ENCODE data around the gene MDM2. TPM values are rescaled to one million over a fixed set of nuclear protein-coding genes. Genes with fewer than 3 reads are reported as not detected.

MDM2 gene
- total and polyA plus RNA-seq, 2 donors (not counting 3 experiments of a cell fraction or from before 2014, with no cell fraction given) = 16.7 to 270 TPM

GRCh38 chr12:68888243-68888642 is 80.3 kb downstream of the MDM2 start:
- Histone ChIP-seq H3K9me3 (replicated peaks; ENCODE audit: control insufficient read depth, insufficient read depth, low read length) (no peaks in the 10 kb centered on the region), H3K27me3 (ENCODE audit: control insufficient read depth in 2 of 2, insufficient read depth in 2 of 2, low read length in 2 of 2) (peaks cover 10% of the 10 kb centered on the region in 2 experiments), H3K9me1 (replicated peaks; ENCODE audit: control insufficient read depth, extremely low read depth, insufficient read depth, low read length) (no peaks in the 10 kb centered on the region), H3K27ac (ENCODE audit: insufficient read depth, low read depth, low read length) (no peak overlapping the region), H3K4me3 (replicated peaks in 1 of 3; ENCODE audit: insufficient read depth in 1 of 3, low read depth in 1 of 3, low read length in 3 of 3) (no peak overlapping the region), H3K79me2 (ENCODE audit: control insufficient read depth, insufficient read depth, low read length) (no peaks in the 10 kb centered on the region), H3K4me1 (ENCODE audit: control insufficient read depth, extremely low read depth, insufficient read depth, low read length) (no peaks in the 10 kb centered on the region), H3K36me3 (ENCODE audit: control insufficient read depth in 2 of 2, extremely low read depth in 1 of 2, insufficient read depth in 2 of 2, low read length in 2 of 2) (no peaks in the 10 kb centered on the region), H3K9ac (replicated peaks; ENCODE audit: extremely low read depth, insufficient read depth, low read length) (no peak overlapping the region), H3K4me2 (ENCODE audit: insufficient read depth, low read length) (no peak overlapping the region), H4K20me1 (replicated peaks; ENCODE audit: control insufficient read depth, extremely low read depth, insufficient read depth, low read length) (no peaks in the 10 kb centered on the region), H2AFZ (ENCODE audit: low read depth, low read length) (no peak overlapping the region)
- DNase-seq (ENCODE audit: low read depth, low spot score) (no peak), FAIRE-seq (no peak)
- ChIA-PET POLR2A (no interaction called here), CTCF (no interaction called here)
- dilution Hi-C loops (cut with MboI; ENCODE audit: extremely low pct_ligation_motif_present, low sequenced_read_pairs) = no loop called here
- TF ChIP-seq FOS (IDR thresholded peaks at IDR 0.05; ENCODE audit: borderline replicate concordance, insufficient read depth, low read length) (no peak), JUN (IDR thresholded peaks at IDR 0.05; ENCODE audit: borderline replicate concordance, insufficient read depth, insufficient read length, low read depth) (no peak), GATA2 (IDR thresholded peaks at IDR 0.05; ENCODE audit: insufficient read depth, insufficient read length, low read depth, low read length) (no peak), MYC (IDR thresholded peaks at IDR 0.05; ENCODE audit: low read depth, low read length) (no peak), POLR2A (IDR thresholded peaks at IDR 0.05; ENCODE audit: low read depth, low read length) (no peak), EZH2 (IDR thresholded peaks at IDR 0.05; ENCODE audit: borderline replicate concordance, low read depth, low read length, severe bottlenecking) (no peak), MAX (IDR thresholded peaks at IDR 0.05; ENCODE audit: insufficient read depth, insufficient read length) (no peak), POLR2AphosphoS5 (IDR thresholded peaks at IDR 0.05; ENCODE audit: insufficient read depth, low read depth, low read length) (no peak), CTCF (IDR thresholded peaks at IDR 0.05; ENCODE audit: extremely low read depth in 1 of 2, insufficient read depth in 1 of 2, low read depth in 1 of 2, low read length in 2 of 2) (no peak)
- intact Hi-C loops (cut with micrococcal nuclease) = no loop called here
- BruUV-seq (replicated peaks) = no TSS peak
